Epithelial cell of esophagus (primary cell): ENCODE data around the gene OTUB1.
A peak's percentile ranks its signal among the peaks of the same experiment; 100 is the strongest.

Experiments
- DNase-seq: peaks from one replicate; pipeline ENCODE4 v3.0.0; 2010; ENCODE audit warnings: low read depth
- H3K4me3 ChIP-seq: 2 replicates; pipeline ENCODE4 v1.5.1; 2011; ENCODE audit warnings: mild to moderate bottlenecking, low read length, control low read depth
- TF ChIP-seq, protein P1 (sequence below): IDR thresholded peaks from 2 replicates; pipeline ENCODE4 v1.5.1; 2011; ENCODE audit warnings: low read depth, mild to moderate bottlenecking, low read length, control low read depth, inconsistent platforms; ENCODE audit not compliant: insufficient read depth; ENCODE audit errors: missing control alignments

OTUB1 gene

DNA sequence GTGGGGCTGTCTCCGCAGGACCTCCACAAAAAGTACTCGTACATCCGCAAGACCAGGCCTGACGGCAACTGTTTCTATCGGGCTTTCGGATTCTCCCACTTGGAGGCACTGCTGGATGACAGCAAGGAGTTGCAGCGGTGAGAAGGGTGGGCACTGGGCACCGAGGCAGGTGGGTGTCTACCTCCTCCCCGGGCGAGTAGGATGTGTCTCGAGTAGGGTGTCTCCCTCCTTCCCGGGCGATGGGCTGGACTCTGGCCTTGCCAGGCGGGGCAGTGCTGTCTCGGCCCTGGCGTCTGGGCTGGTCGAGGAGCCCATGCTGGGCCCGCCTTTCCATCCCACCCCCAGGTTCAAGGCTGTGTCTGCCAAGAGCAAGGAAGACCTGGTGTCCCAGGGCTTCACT lies 10.3 kb downstream of the OTUB1 start:
- DNase-seq: no peak
- no peak overlapping the region for H3K4me3 ChIP-seq
- TF ChIP-seq, protein P1, sequence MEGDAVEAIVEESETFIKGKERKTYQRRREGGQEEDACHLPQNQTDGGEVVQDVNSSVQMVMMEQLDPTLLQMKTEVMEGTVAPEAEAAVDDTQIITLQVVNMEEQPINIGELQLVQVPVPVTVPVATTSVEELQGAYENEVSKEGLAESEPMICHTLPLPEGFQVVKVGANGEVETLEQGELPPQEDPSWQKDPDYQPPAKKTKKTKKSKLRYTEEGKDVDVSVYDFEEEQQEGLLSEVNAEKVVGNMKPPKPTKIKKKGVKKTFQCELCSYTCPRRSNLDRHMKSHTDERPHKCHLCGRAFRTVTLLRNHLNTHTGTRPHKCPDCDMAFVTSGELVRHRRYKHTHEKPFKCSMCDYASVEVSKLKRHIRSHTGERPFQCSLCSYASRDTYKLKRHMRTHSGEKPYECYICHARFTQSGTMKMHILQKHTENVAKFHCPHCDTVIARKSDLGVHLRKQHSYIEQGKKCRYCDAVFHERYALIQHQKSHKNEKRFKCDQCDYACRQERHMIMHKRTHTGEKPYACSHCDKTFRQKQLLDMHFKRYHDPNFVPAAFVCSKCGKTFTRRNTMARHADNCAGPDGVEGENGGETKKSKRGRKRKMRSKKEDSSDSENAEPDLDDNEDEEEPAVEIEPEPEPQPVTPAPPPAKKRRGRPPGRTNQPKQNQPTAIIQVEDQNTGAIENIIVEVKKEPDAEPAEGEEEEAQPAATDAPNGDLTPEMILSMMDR: no peak

DNA sequence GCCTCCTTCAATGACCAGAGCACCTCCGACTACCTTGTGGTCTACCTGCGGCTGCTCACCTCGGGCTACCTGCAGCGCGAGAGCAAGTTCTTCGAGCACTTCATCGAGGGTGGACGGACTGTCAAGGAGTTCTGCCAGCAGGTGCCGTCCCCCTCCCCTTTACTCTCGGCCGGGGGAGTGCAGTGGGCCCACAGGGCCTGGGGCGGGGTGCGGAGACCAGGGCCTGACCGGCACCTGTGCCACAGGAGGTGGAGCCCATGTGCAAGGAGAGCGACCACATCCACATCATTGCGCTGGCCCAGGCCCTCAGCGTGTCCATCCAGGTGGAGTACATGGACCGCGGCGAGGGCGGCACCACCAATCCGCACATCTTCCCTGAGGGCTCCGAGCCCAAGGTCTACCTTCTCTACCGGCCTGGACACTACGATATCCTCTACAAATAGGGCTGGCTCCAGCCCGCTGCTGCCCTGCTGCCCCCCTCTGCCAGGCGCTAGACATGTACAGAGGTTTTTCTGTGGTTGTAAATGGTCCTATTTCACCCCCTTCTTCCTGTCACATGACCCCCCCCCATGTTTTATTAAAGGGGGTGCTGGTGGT lies 11.0 kb downstream of the OTUB1 start:
- DNase-seq: no peak
- TF ChIP-seq, protein P1: no peak
- no peak overlapping the region for H3K4me3 ChIP-seq

DNA sequence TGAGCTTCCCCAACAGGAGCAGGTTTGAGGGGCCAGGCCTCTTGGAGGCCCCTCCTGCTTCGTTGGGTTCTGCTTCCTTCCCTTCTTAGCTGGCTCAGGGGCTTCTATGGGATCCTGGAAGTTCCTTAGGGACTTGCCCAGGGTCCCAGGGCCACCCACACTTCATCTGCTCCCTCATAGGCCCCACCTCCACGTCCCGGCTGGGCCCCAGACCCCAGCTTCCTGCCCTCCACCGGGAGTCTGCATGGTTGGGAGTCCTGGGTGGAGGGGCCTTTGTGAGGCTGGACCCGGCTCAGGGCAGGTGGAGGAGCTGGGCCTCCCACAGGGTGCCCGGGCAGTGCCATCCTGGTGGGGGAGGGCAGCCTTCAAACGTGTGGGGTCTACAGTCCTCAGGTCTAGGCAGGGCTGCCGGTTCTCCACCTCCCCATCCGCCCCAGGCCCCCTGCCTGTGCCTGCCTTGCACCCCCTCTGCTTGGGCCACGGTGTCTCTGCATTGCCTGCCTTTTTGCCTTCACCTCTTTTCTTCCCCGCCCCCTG lies 11.6 kb downstream of the OTUB1 start:
- H3K4me3 ChIP-seq: no peak overlapping the region
- TF ChIP-seq, protein P1: no peak
- no peak for DNase-seq

DNA sequence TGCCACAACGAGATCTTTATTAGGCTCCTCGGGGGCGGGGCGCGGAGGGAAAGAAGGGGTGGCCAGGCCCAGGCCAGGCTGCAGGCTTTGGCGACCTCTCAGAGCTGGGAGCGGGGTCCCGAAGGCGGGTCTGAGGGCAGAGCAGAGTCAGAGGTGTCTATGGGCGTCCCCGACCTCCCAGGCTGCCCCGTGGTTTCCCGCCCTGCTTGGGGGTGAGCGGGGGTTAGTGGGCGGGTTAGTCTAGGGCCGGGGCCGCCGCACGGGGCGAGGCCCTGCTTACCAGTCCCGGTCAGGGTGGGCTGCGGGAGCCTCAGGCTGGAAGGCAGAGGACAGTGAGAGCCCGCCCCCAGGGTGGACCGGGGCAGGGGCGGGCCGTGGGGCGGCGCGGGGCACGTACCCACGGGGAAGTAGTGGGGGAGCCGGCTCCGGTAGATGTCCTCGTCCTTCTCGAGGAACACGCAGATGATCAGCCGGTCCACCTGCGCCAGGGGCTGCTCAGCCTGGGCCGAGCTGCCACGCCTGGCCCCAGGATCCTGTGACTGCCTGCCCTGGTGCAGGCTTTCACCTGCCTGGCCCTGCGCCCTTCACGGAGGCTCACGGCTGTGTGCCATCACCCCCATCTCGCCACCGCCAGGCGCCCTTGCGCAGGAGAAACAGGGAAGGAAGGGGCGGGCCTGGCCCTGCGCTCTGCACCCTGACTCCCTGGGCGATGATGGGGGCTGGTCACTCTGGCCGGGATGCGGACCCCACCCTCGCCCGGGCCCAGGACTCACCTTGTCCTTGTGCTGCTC lies 12.5 kb downstream of the OTUB1 start:
- H3K4me3 ChIP-seq: no peak overlapping the region
- TF ChIP-seq, protein P1: peak; percentile 18
- DNase-seq: peak; percentile 79

- TF ChIP-seq, protein P1: no peak
- peak; percentile 98 for DNase-seq
- no peak overlapping the region for H3K4me3 ChIP-seq
These were observed 13.2 kb downstream of the OTUB1 start for GRCh38 chr11:63999349-64000025.

GRCh38 chr11:64000026-64000739 lies 13.9 kb downstream of the OTUB1 start:
- H3K4me3 ChIP-seq: peak overlapping the region; percentile 14
- TF ChIP-seq, protein P1: peak; percentile 41
- DNase-seq: peak; percentile 79
